ENCODE measurements around the gene GPR162. TPM values are rescaled to one million over a fixed set of nuclear protein-coding genes. Genes with fewer than 3 reads are reported as not detected.

The GPR162 gene
- polyA plus RNA-seq, 1 donor from 2014 or later = 82.8 TPM

GRCh38 chr12:6858799-6859198, 37.2 kb downstream of the GPR162 start:
- H3K9ac ChIP-seq (ENCODE audit: low read length) = no peak overlapping the region
- no peak overlapping the region for H3K27ac ChIP-seq (ENCODE audit: low read length)
- peaks cover 4% of the 10 kb centered on the region for H3K36me3 ChIP-seq (ENCODE audit: insufficient read depth, low read length)
- H3F3A ChIP-seq (ENCODE audit: insufficient read depth, low read length, poor library complexity, severe bottlenecking) = no peaks in the 10 kb centered on the region
- no peak overlapping the region for H2AFZ ChIP-seq (ENCODE audit: low read depth, low read length)
- H3K9me2 ChIP-seq (ENCODE audit: insufficient read depth, low read length) = no peaks in the 10 kb centered on the region
- H3K9me3 ChIP-seq (ENCODE audit: low read length) = no peaks in the 10 kb centered on the region
- H3K27me3 ChIP-seq (ENCODE audit: insufficient read depth, low read depth, low read length) = no peaks in the 10 kb centered on the region
- H4K20me1 ChIP-seq (ENCODE audit: insufficient read depth) = no peaks in the 10 kb centered on the region
- H3K4me3 ChIP-seq (ENCODE audit: low read length) = no peak overlapping the region
- peaks cover 16% of the 10 kb centered on the region for H3K79me2 ChIP-seq (replicated peaks; ENCODE audit: insufficient read depth, low read length)
- TF ChIP-seq CTCF (IDR thresholded peaks at IDR 0.05; ENCODE audit: poor library complexity, severe bottlenecking) (no peak), EZH2 (IDR thresholded peaks at IDR 0.05; ENCODE audit: borderline replicate concordance, insufficient read depth, low read length, poor library complexity, severe bottlenecking) (no peak), TAF1 (IDR thresholded peaks at IDR 0.05; ENCODE audit: low read depth) (no peak), RAD21 (conservative IDR thresholded peaks at IDR 0.05) (no peak), REST (IDR thresholded peaks at IDR 0.05; ENCODE audit: borderline replicate concordance) (no peak), POLR2AphosphoS5 (IDR thresholded peaks at IDR 0.05) (no peak), SMC3 (conservative IDR thresholded peaks at IDR 0.05; ENCODE audit: poor library complexity) (no peak), EP300 (conservative IDR thresholded peaks at IDR 0.05; ENCODE audit: poor library complexity, severe bottlenecking) (no peak), MXI1 (conservative IDR thresholded peaks at IDR 0.05; ENCODE audit: poor library complexity, severe bottlenecking) (no peak)
- H3K4me2 ChIP-seq (ENCODE audit: low read length) = no peak overlapping the region

DNA sequence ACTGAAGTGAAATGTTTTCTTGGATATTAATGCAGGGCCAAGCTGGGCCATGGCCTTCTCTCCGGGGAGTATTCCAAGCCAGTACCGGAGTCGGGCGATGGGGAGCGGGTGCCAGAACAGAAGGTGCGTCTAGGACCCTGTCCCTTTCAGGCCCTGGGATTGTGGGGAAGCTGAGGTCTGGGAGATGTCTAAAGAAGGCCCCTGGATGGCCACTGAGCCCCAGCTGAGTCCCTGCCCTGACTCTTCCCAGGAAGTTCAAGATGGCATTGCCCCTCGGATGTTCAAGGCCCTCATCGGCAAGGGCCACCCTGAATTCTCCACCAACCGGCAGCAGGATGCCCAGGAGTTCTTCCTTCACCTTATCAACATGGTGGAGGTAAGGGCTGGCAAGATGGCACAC, 38.5 kb downstream of the GPR162 start:
- no peak overlapping the region for H3K9ac ChIP-seq (ENCODE audit: low read length)
- no peak overlapping the region for H3K4me2 ChIP-seq (ENCODE audit: low read length)
- H3K9me2 ChIP-seq (ENCODE audit: insufficient read depth, low read length) = no peaks in the 10 kb centered on the region
- no peaks in the 10 kb centered on the region for H3F3A ChIP-seq (ENCODE audit: insufficient read depth, low read length, poor library complexity, severe bottlenecking)
- H3K27me3 ChIP-seq (ENCODE audit: insufficient read depth, low read depth, low read length) = no peaks in the 10 kb centered on the region
- H3K4me3 ChIP-seq (ENCODE audit: low read length) = no peak overlapping the region
- H3K79me2 ChIP-seq (replicated peaks; ENCODE audit: insufficient read depth, low read length) = peaks cover 3% of the 10 kb centered on the region
- H3K27ac ChIP-seq (ENCODE audit: low read length) = no peak overlapping the region
- H3K36me3 ChIP-seq (ENCODE audit: insufficient read depth, low read length) = peaks cover 4% of the 10 kb centered on the region
- H2AFZ ChIP-seq (ENCODE audit: low read depth, low read length) = no peak overlapping the region
- no peaks in the 10 kb centered on the region for H4K20me1 ChIP-seq (ENCODE audit: insufficient read depth)
- TF ChIP-seq RAD21 (conservative IDR thresholded peaks at IDR 0.05) (no peak), MXI1 (conservative IDR thresholded peaks at IDR 0.05; ENCODE audit: poor library complexity, severe bottlenecking) (no peak), TAF1 (IDR thresholded peaks at IDR 0.05; ENCODE audit: low read depth) (no peak), CTCF (IDR thresholded peaks at IDR 0.05; ENCODE audit: poor library complexity, severe bottlenecking) (no peak), EZH2 (IDR thresholded peaks at IDR 0.05; ENCODE audit: borderline replicate concordance, insufficient read depth, low read length, poor library complexity, severe bottlenecking) (no peak), POLR2AphosphoS5 (IDR thresholded peaks at IDR 0.05) (no peak), REST (IDR thresholded peaks at IDR 0.05; ENCODE audit: borderline replicate concordance) (no peak), SMC3 (conservative IDR thresholded peaks at IDR 0.05; ENCODE audit: poor library complexity) (no peak)
- H3K9me3 ChIP-seq (ENCODE audit: low read length) = no peaks in the 10 kb centered on the region

Measured in neural cell (in vitro differentiated cells).